Measurements from ENCODE around the gene STK4. TPM values are rescaled to one million over a fixed set of nuclear protein-coding genes. Genes with fewer than 3 reads are reported as not detected.
A peak's percentile ranks its signal among the peaks of the same experiment; 100 is the strongest.

STK4 gene
- total RNA-seq, 1 experiment from 2014 or later: 43.0 TPM

- Histone ChIP-seq H3K56ac (ENCODE audit: insufficient read length, low read depth, low read length) (no peak overlapping the region), H3K4me2 (ENCODE audit: insufficient read depth, insufficient read length, low read length) (no peak overlapping the region), H2AFZ (ENCODE audit: low read length) (no peak overlapping the region), H2BK20ac (ENCODE audit: low read depth, low read length, poor library complexity, severe bottlenecking) (no peak overlapping the region), H3K9me3 (ENCODE audit: control insufficient read depth, low read depth, low read length) (peaks cover 6% of the 10 kb centered on the region), H3K27me3 (ENCODE audit: insufficient read depth, low read length) (no peaks in the 10 kb centered on the region), H3K4me1 (ENCODE audit: insufficient read depth, low read length) (no peaks in the 10 kb centered on the region), H4K5ac (ENCODE audit: insufficient read length, low read depth, low read length) (no peak overlapping the region), H3K23ac (ENCODE audit: insufficient read length, low read depth, low read length) (no peak overlapping the region), H2BK15ac (ENCODE audit: low read depth, low read length) (no peak overlapping the region), H3K14ac (ENCODE audit: insufficient read depth, low read length) (no peak overlapping the region), H2BK120ac (ENCODE audit: low read depth, low read length, poor library complexity, severe bottlenecking) (no peak overlapping the region), H3T11ph (ENCODE audit: low read length) (no peak overlapping the region), H4K91ac (ENCODE audit: insufficient read length, low read depth, low read length) (no peak overlapping the region), H3K18ac (ENCODE audit: insufficient read length, low read depth, low read length) (no peak overlapping the region), H3K27ac (ENCODE audit: insufficient read length, low read depth, low read length) (no peak overlapping the region), H2BK5ac (ENCODE audit: insufficient read length, low read length) (no peak overlapping the region), H4K8ac (replicated peaks; ENCODE audit: insufficient read length, low read depth, low read length) (no peak overlapping the region), H2AK5ac (ENCODE audit: insufficient read length, low read length) (no peak overlapping the region), H2BK12ac (ENCODE audit: insufficient read length, low read depth, low read length) (no peak overlapping the region), H3K9ac (ENCODE audit: extremely low read depth, insufficient read length, low read length) (no peak overlapping the region), H3K79me1 (ENCODE audit: insufficient read depth, low read depth, low read length, poor library complexity, severe bottlenecking) (no peaks in the 10 kb centered on the region), H3K23me2 (ENCODE audit: insufficient read length, low read depth, low read length, poor library complexity, severe bottlenecking) (no peaks in the 10 kb centered on the region), H3K4ac (ENCODE audit: low read depth, low read length) (no peak overlapping the region), H3K79me2 (ENCODE audit: insufficient read depth, low read length) (no peaks in the 10 kb centered on the region; the same call in 1 of the 2 replicates), H4K20me1 (ENCODE audit: control insufficient read depth, insufficient read depth, insufficient read length) (no peaks in the 10 kb centered on the region)
- DNase-seq: no peak
- H3K4me1 Mint-ChIP-seq: peaks cover 7 to 9% of the 10 kb centered on the region in 2 experiments
- H3K36me3 Mint-ChIP-seq (ENCODE audit: insufficient read depth in 1 of 3, low read depth in 3 of 3): peaks cover 14 to 27% (median 19%) of the 10 kb centered on the region in 3 experiments
- no CpG with 5 or more reads among the region's 1 CpG for WGBS (ENCODE audit: extremely low coverage, insufficient read length, low lambda C conversion rate)
- no peak overlapping the region for H3K27ac Mint-ChIP-seq
- TF ChIP-seq CTCF (conservative IDR thresholded peaks at IDR 0.05): peak; percentile 26; the same call in 1 of the 3 replicates
- peaks cover 5 to 10% of the 10 kb centered on the region in 2 experiments; a peak in 4 of 5 replicates for H3K9me3 Mint-ChIP-seq
- no peak overlapping the region for H3K4me3 Mint-ChIP-seq
- no peaks in the 10 kb centered on the region for H3K27me3 Mint-ChIP-seq (ENCODE audit: low read depth)
Observed at GRCh38 chr20:45085867-45086266, 119.6 kb downstream of the STK4 start.

Measured in H9 (cell line).